ENCODE data around the gene IGFBP4. TPM values are rescaled to one million over a fixed set of nuclear protein-coding genes. Genes with fewer than 3 reads are reported as not detected.

IGFBP4 gene
- total RNA-seq, 1 donor from 2014 or later: 142 TPM

DNA sequence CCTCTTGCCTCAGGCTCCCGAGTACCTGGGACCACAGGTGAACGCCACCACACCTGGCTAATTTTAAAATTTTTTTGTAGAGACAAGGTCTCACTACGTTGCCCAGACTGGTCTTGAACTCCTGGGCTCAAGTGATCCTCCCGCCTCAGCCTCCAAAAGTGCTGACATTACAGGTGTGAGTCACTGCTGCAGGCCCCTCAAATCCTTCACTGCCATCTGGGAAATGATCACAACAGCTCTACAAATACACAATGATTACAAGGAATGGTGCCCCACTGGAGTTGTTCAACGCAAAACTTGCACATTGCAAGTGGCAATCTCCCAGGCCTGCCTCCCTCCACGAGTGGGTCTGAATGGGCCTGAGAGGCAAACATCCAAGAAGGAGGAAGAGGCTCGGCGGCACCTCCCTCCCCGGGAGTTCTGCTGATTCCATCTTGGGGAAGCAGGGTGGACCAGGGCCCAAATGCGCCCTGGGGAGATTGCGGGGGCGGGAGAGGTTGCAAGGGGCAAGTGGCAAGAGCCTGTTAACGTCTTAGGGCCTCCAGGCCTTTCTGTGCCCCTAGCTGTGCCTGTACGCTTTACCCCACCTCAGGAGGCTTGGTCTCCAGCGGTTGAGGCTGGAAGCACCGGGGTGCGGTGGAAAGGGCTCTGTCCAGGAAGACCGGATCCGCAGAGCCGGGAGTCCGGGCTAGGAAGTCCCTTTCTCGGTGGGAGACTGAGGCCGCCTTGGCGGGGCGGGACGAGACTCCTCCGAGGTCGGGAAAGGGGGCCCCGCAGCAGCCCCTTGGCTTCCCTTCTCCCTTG is 656 bp upstream of the IGFBP4 start:
- H3K9me3 ChIP-seq (ENCODE audit: insufficient read depth, low read depth, low read length): no peaks in the 10 kb centered on the region
- peaks cover 34% of the 10 kb centered on the region for H4K20me1 ChIP-seq (ENCODE audit: insufficient read depth, low read length)
- H3K36me3 ChIP-seq (ENCODE audit: insufficient read depth, low read length): no peaks in the 10 kb centered on the region
- H3K9ac ChIP-seq (ENCODE audit: low read length): peak overlapping the region; percentile 88
- DNase-seq (ENCODE audit: low read depth) (no peak), FAIRE-seq (no peak)
- Mint-ChIP-seq H3K27ac (ENCODE audit: unreplicated experiment) (no peak overlapping the region), H3K9me3 (ENCODE audit: unreplicated experiment) (no peaks in the 10 kb centered on the region), H3K4me3 (ENCODE audit: unreplicated experiment) (peak overlapping the region; percentile 72), H3K36me3 (ENCODE audit: low read depth, unreplicated experiment) (no peaks in the 10 kb centered on the region), H3K27me3 (ENCODE audit: low read depth, unreplicated experiment) (peaks cover 9% of the 10 kb centered on the region), H3K4me1 (ENCODE audit: low read depth, unreplicated experiment) (peaks cover 12% of the 10 kb centered on the region)
- no peaks in the 10 kb centered on the region for H3K27me3 ChIP-seq (ENCODE audit: insufficient read depth, low read length)
- H2AFZ ChIP-seq (ENCODE audit: low read depth, low read length): peak overlapping the region; percentile 69
- peaks cover 21% of the 10 kb centered on the region for H3K4me1 ChIP-seq (ENCODE audit: insufficient read depth, low read length)
- H3K27ac ChIP-seq (ENCODE audit: low read depth, low read length): peak overlapping the region; percentile 48
- TF ChIP-seq EZH2 (IDR thresholded peaks at IDR 0.05; ENCODE audit: insufficient read depth, low read length): no peak
- TF ChIP-seq, protein P1, sequence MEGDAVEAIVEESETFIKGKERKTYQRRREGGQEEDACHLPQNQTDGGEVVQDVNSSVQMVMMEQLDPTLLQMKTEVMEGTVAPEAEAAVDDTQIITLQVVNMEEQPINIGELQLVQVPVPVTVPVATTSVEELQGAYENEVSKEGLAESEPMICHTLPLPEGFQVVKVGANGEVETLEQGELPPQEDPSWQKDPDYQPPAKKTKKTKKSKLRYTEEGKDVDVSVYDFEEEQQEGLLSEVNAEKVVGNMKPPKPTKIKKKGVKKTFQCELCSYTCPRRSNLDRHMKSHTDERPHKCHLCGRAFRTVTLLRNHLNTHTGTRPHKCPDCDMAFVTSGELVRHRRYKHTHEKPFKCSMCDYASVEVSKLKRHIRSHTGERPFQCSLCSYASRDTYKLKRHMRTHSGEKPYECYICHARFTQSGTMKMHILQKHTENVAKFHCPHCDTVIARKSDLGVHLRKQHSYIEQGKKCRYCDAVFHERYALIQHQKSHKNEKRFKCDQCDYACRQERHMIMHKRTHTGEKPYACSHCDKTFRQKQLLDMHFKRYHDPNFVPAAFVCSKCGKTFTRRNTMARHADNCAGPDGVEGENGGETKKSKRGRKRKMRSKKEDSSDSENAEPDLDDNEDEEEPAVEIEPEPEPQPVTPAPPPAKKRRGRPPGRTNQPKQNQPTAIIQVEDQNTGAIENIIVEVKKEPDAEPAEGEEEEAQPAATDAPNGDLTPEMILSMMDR (IDR thresholded peaks at IDR 0.05; ENCODE audit: insufficient read depth, low read depth, low read length): no peak
- peak overlapping the region; percentile 93 for H3K4me2 ChIP-seq (ENCODE audit: low read length)
- H3K79me2 ChIP-seq (ENCODE audit: insufficient read depth, low read length): peaks cover 37% of the 10 kb centered on the region
- H3K4me3 ChIP-seq (ENCODE audit: insufficient read depth, low read depth, low read length): peak overlapping the region; percentile 53

DNA sequence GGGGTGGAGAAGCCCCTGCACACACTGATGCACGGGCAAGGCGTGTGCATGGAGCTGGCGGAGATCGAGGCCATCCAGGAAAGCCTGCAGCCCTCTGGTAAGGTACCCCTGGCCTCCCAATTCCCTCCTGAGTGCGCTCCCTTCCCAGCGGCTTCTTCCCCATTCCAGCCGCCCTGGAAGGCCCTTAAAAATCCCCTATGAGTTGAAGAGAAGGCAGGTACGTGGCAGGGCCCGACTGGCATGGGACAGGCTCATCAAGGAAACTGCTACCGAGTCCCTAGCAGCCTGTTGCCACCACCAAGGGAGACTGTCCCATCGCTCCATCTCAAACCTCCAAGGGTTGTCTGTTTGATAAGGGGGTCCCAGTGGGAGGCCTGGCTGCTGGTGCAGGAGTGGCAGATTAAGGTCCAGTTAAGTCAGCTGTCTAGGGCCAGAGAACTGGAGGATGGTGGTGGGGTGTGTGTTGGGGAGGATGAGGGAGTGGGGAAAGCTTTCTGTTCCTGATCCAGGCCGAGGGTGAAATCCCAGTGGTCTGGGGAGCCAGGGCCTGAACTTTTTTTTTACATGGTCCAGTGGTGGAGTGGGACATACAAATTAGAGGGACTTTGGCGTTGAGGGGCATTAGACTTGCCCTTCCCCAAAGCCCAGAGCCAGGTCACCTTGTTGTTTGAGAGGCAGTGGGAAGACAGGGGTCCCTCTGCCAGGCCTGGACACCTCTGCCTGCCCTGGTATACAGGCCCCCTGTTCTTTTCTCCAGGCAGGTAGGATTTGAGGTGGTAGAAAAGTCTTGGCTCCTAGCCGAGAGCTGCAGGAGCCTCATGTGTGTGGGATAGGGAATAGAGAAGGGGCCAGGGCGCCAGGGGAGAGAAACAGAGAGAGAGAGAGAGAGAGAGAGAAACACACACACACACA is 994 bp downstream of the IGFBP4 start:
- Mint-ChIP-seq H3K27ac (ENCODE audit: unreplicated experiment) (peak overlapping the region; percentile 84), H3K4me3 (ENCODE audit: unreplicated experiment) (peak overlapping the region; percentile 85), H3K36me3 (ENCODE audit: low read depth, unreplicated experiment) (no peaks in the 10 kb centered on the region), H3K27me3 (ENCODE audit: low read depth, unreplicated experiment) (peaks cover 6% of the 10 kb centered on the region), H3K4me1 (ENCODE audit: low read depth, unreplicated experiment) (peaks cover 14% of the 10 kb centered on the region), H3K9me3 (ENCODE audit: unreplicated experiment) (no peaks in the 10 kb centered on the region)
- no peaks in the 10 kb centered on the region for H3K9me3 ChIP-seq (ENCODE audit: insufficient read depth, low read depth, low read length)
- H3K27me3 ChIP-seq (ENCODE audit: insufficient read depth, low read length): no peaks in the 10 kb centered on the region
- peak overlapping the region; percentile 48 for H3K27ac ChIP-seq (ENCODE audit: low read depth, low read length)
- peak overlapping the region; percentile 82 for H3K4me3 ChIP-seq (ENCODE audit: insufficient read depth, low read depth, low read length)
- no peaks in the 10 kb centered on the region for H3K36me3 ChIP-seq (ENCODE audit: insufficient read depth, low read length)
- peak overlapping the region; percentile 59 for H2AFZ ChIP-seq (ENCODE audit: low read depth, low read length)
- H3K4me2 ChIP-seq (ENCODE audit: low read length): peak overlapping the region; percentile 93
- TF ChIP-seq, protein P1 (IDR thresholded peaks at IDR 0.05; ENCODE audit: insufficient read depth, low read depth, low read length): no peak
- peaks cover 53% of the 10 kb centered on the region for H3K79me2 ChIP-seq (ENCODE audit: insufficient read depth, low read length)
- peak overlapping the region; percentile 88 for H3K9ac ChIP-seq (ENCODE audit: low read length)
- peaks cover 51% of the 10 kb centered on the region for H4K20me1 ChIP-seq (ENCODE audit: insufficient read depth, low read length)
- DNase-seq (ENCODE audit: low read depth) (no peak), FAIRE-seq (no peak)
- H3K4me1 ChIP-seq (ENCODE audit: insufficient read depth, low read length): peaks cover 21% of the 10 kb centered on the region

Data from astrocyte (in vitro differentiated cells and primary cell).